Stimulated activated CD4-positive, alpha-beta T cell treated with anti-CD3 and anti-CD28 coated beads, Interleukin-2, amount 100 ng/mL, for 4 hours (primary cell): ENCODE data around the gene ZNF680.
"Not testable (repeated sequence)": the region's sequence is repeated elsewhere in the genome, so short reads cannot be mapped to it uniquely, and the experiment has no call there.

Experiments
- DNase-seq: peaks from one replicate; pipeline ENCODE4 v3.0.0-alpha.2; 2020; ENCODE audit warnings: low read depth

ZNF680 gene

DNA sequence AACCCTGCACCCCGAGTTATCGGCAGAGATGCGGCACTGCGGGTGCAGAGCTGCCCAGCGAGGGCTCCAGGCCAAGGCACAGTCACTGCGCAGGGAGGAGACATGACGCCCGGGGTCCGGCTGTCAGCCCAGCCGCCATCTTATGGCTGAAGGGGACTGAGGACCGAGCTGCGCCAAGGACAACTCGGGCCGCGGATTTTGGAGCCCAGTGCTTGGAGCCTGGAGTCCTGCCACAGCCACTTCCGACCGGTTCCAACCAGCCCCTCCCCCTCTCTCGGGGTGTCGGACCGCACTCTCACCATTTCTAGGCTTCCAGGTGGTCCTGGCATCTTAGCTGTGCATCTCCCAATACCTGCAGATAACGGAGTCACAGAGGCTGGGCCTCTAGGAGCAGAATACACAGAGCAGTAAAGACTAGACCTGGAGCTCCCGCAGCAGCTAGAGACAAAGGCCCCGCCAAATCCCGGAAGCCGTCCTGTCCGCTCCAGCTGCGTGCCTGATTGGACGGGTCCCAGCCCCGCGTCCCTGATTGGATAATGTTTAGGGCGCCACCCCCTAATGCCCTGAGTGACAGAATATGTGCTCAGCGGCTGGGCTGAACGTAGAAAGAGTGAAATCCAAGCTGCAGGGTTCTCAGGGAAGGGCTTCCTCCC, at the start of gene ZNF680:
TSS of gene ZNF680 (minus strand) at position 446 of the 653 bp plus-strand sequence. CDS start at position 329, 117 bp downstream.
- DNase-seq: peak; percentile 81

- DNase-seq: no peak
Measured at GRCh38 chr7:64612452-64612851, 49.6 kb upstream of the ZNF680 start.

DNA sequence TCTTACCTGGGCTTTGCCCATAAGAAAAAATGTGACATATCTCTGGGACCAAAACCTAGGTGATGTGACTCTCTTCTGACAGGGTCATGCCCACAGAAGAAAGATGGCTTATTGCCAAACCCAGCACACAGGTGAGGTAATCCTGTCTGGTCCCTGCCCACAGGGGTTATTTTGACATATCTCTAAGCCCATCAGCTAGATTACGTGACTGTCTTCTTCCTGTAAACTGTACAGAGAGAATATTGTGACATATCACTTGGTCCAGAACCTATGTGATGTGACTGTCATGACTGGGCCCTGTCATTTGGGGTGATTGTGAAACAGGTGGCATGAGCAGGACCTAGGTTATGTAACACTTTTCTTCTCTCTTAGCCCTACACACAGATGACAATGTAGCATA, 48.8 kb upstream of the ZNF680 start:
- DNase-seq: no peak

GRCh38 chr7:64610997-64611396, 48.1 kb upstream of the ZNF680 start:
- no peak for DNase-seq

DNA sequence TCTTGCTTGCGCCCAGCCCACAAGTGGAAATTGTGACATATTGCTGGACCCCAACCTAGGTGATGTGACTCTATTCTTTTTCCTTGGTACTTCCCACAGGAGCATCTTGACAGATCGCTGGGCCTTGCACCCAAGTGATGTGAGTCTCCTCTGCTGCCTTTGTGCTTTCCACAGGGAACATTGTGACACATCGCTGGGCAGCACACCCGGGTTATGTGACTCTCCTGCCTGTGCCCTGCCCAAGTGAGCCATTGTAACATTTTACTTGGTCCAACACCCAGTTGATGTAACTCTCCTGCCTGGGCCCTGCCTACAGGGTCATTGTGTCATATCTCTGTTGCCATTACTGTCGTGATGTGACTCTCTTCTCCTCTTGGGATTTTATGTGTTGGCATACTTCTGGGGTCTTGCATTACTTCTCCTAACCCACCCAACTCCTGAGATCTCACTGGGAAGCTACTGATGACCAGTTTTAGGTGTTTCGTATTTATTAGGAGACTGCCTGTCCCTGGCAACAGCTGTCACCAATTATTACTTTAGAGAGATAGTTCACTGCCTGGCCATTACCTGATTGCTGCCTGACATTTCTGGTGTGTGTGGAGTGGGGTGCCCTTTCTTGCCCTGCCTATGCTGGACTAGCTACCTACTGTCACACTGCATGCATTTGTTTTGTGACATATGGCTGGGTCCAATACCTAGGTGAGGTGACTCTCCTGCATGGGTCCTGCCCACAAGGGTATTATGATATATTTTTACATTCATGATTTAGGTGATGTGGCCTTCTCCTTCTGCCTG, 45.4 kb upstream of the ZNF680 start:
- DNase-seq: no peak

DNA sequence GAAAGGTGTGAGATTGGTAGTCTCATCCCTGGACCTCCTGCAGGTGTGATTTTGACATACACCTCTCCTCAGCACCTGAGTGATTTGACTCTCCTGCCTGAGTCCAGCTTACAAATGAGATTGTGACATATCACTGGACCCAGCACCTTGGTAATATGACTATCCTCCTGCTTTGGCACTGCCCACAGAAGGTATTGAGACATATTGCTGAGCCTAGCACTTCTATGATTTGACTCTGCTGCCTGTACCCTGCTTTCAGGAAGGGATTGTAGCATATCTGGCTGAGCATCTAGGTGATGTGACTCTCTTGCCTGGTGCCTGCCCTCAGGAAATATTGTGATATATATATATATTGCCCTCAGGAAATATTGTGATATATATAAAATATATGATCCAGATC, 43.5 kb upstream of the ZNF680 start:
- DNase-seq: no peak

GRCh38 chr7:64603271-64603670, 40.4 kb upstream of the ZNF680 start:
- DNase-seq: no peak

DNA sequence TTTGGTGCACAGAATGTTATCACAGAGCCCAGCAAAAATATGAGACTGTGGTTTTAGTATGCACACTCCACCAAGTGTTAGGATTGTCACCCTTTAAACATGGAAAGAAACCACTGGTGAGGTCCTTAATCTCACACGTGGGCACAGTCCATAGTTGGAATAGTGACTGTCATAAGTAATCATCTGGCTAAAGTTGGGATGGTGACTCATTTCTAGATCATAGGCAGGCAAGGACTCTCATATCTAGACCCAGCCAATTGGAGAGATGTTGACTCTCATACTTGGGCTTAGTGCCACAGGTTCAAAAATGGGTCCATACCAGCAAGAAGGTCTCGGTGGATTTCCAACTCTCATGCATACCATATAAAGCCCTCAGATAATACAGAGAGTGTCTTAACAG, 39.6 kb upstream of the ZNF680 start:
- DNase-seq: no peak

DNA sequence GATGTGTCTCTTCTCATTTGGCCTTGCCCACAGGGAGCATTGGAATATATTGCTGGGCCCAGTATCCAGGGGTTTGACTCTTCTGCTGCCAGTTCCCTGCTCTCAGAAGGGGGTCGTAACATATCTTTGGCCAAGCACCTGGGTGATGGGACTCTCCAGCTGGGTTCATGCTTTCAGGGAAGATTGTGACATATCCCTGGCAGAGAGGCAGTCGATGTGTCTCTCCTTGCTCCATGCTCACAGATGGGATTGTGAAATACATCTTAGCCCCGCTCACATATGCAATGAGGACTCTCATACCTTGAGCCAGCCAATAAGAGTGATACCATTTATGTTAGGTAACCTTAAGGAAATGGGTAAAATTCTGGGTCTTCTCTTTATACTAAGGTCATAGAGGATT, 39.2 kb upstream of the ZNF680 start:
- DNase-seq: no peak

DNA sequence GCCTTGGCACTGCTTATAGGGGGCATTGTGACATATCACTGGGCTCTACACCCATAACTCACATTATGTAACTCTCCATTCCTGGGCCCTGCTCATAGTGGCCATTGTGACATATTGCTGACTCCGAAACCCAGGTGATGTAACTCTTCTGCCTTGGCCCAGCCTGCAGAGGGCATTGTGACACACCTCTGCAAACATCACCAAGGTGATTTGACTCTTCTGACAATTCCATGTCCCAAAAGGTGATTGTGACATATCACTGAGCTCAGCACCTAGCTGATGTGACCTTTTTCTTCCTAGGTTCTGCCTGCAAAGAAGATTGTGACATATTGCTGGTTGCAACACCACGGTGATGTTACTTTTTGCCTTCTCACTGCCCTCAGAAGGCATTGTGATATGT, 36.5 kb upstream of the ZNF680 start:
- DNase-seq: no peak

GRCh38 chr7:64590971-64591370, 28.1 kb upstream of the ZNF680 start:
- no peak for DNase-seq

DNA sequence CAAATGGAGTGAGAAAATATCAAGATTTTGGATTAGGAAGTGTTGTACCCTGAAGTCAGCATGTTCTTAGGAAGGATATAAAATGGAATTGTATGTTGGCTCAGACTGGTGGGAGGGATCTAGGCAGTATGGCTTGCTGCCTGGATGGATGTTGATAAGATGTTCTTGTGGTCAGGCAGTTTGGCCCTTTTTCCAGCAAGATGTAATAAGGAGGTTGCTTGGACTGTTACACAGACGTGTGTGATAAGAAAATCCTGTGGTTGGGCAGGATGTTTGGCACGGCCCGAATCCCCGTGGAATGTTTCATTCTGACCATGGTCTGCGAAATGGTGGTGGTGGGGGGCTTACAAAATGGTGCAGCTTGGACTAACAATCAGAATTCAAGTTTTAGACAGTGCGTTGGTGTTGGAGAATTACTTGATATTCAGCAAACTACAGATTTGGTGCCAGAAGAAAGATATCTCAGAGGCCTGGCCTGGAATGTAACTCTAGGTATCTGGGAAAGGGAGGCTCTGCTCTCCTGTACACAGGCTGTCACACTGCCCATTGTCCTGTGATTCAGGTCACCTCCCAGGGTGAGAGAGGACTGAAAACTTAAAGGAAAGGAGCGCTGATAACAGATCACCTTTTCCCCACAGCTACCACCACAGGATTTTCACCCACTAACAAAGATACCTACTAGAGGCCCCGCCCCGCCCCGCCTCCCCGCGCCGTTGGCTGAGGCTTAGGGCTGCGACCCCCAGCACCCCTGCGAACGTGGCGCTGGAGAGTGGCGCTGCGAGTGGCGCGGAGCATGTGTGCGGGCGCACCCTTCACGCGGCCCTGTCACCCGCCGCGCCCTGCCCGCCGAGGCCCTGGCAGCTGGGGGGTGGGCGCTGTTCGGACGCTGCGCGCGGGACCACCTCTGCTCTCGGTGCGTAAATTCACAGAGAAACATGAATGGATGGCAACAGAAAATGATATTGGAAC, 19.3 kb upstream of the ZNF680 start:
- no peak for DNase-seq

GRCh38 chr7:64581391-64581790, 18.5 kb upstream of the ZNF680 start:
- DNase-seq: no peak

- no peak for DNase-seq
Measured at GRCh38 chr7:64574540-64575099, 11.7 kb upstream of the ZNF680 start.

- DNase-seq: not testable (repeated sequence)
Measured at GRCh38 chr7:64570284-64570605, 7.4 kb upstream of the ZNF680 start.

GRCh38 chr7:64569372-64570283, 6.8 kb upstream of the ZNF680 start:
- DNase-seq: peak; percentile 13

DNA sequence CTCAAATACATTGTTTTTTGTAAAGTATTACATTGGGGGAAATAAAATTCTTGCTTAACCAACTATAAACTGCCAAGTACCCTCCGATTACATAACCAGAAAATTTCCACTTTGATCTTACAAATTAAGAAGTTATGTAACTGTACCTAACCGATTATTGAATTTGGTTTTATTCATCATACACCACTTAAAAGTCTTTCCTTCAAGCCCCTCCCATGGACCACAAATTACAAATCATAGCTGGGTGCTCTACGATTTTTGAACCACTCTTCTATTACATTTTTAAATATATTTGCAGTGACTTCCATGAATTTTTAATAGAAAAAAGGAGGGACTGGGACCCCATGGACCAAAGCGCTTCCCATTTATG, 630 bp downstream of the ZNF680 start:
- DNase-seq: no peak

DNA sequence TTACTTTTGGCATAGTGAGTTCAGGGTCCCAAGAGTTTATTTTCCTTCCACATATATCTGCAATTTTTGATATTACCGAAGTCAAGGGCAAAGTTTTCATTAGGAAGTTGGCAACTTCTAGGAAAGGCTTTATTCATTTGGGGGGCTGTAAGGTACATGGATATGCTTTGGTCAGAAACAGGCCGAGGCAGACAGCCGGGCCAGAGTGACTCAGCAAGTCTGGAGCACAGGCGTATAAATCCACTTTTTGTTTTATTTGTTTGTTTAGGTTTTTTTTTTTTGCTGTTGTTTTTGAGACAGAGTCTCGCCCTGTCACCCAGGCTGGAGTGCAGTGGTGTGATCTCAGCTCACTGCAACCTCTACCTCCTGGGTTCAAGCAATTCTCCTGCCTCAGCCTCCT, 3.7 kb downstream of the ZNF680 start:
- no peak for DNase-seq

- DNase-seq: no peak
Measured at GRCh38 chr7:64558781-64559180, 4.1 kb downstream of the ZNF680 start.

GRCh38 chr7:64558323-64558705, 4.6 kb downstream of the ZNF680 start:
- DNase-seq: no peak

- DNase-seq: no peak
Measured at GRCh38 chr7:64557601-64558322, 5.1 kb downstream of the ZNF680 start.
